Globus pallidus (tissue), 1 donor: ENCODE measurements around the gene ACACA.
A peak's percentile ranks its signal among the peaks of the same experiment; 100 is the strongest.

Experiments used
- DNase-seq: peaks from one replicate; pipeline ENCODE4 v3.0.0-alpha.2; 2015; ENCODE audit warnings: low spot score

The ACACA gene

GRCh38 chr17:37225465-37225864 lies 181.2 kb downstream of the ACACA start:
- no peak for DNase-seq

- no peak for DNase-seq
Observed at GRCh38 chr17:37221865-37222264, 184.8 kb downstream of the ACACA start.

- DNase-seq, result peak; percentile 45
Observed at GRCh38 chr17:37220607-37220953, 186.1 kb downstream of the ACACA start.

- no peak for DNase-seq
Observed at GRCh38 chr17:37219876-37220606, 186.6 kb downstream of the ACACA start.

GRCh38 chr17:37218849-37219248 lies 187.8 kb downstream of the ACACA start:
- DNase-seq, result no peak

GRCh38 chr17:37214416-37214815 lies 192.2 kb downstream of the ACACA start:
- no peak for DNase-seq

GRCh38 chr17:37213927-37214326 lies 192.7 kb downstream of the ACACA start:
- no peak for DNase-seq

GRCh38 chr17:37212179-37212578 lies 194.5 kb downstream of the ACACA start:
- peak; percentile 16 for DNase-seq

GRCh38 chr17:37211136-37211535 lies 195.5 kb downstream of the ACACA start:
- no peak for DNase-seq

GRCh38 chr17:37207103-37207502 lies 199.5 kb downstream of the ACACA start:
- DNase-seq, result no peak

GRCh38 chr17:37206299-37206698 lies 200.3 kb downstream of the ACACA start:
- DNase-seq, result no peak

- no peak for DNase-seq
Observed at GRCh38 chr17:37200497-37200896, 206.1 kb downstream of the ACACA start.

GRCh38 chr17:37197336-37197735 lies 209.3 kb downstream of the ACACA start:
- no peak for DNase-seq

GRCh38 chr17:37194208-37194607 lies 212.4 kb downstream of the ACACA start:
- DNase-seq, result no peak

- no peak for DNase-seq
Observed at GRCh38 chr17:37191219-37191618, 215.4 kb downstream of the ACACA start.

GRCh38 chr17:37190493-37190892 lies 216.1 kb downstream of the ACACA start:
- DNase-seq, result no peak

GRCh38 chr17:37188157-37188556 lies 218.5 kb downstream of the ACACA start:
- DNase-seq, result no peak

- no peak for DNase-seq
Observed at GRCh38 chr17:37187262-37187661, 219.4 kb downstream of the ACACA start.

- no peak for DNase-seq
Observed at GRCh38 chr17:37182786-37183465, 223.7 kb downstream of the ACACA start.

GRCh38 chr17:37180376-37180775 lies 226.3 kb downstream of the ACACA start:
- no peak for DNase-seq

GRCh38 chr17:37179893-37180292 lies 226.7 kb downstream of the ACACA start:
- no peak for DNase-seq

GRCh38 chr17:37177254-37177870 lies 229.3 kb downstream of the ACACA start:
- DNase-seq, result peak; percentile 65

- peak; percentile 51 for DNase-seq
Observed at GRCh38 chr17:37176723-37177122, 229.9 kb downstream of the ACACA start.
